Tibial artery (tissue), 4 donors: ENCODE measurements around the gene RALBP1.

ENCODE experiments used
- DNase-seq, 2 donors: peaks; one replicate each; pipeline ENCODE4 v3.0.0-alpha.2; 2019
- H3K27ac ChIP-seq, 2 donors: fragments of 200-600 bp; sonication (generic) in 1 of 2; 1 replicate in 1 of 2; 2 replicates in 1 of 2; pipeline ENCODE4 v1.5.1; 2018 to 2019; ENCODE audit warnings: mild to moderate bottlenecking in 1 of 2
- H3K27me3 ChIP-seq, 2 donors: fragments of 200-600 bp; sonication (generic) in 1 of 2; one replicate each; pipeline versions ENCODE4 v1.5.1 to v1.6.0; 2016 to 2019
- H3K36me3 ChIP-seq, 3 donors: fragments of 200-600 bp; sonication (generic) in 2 of 3; one replicate each; pipeline ENCODE4 v1.5.1; 2016 to 2019; ENCODE audit warnings: mild to moderate bottlenecking in 2 of 3
- H3K4me1 ChIP-seq, 4 donors: fragments of 200-600 bp; sonication (generic) in 2 of 4; 1 replicate in 3 of 4; 2 replicates in 1 of 4; pipeline ENCODE4 v1.5.1; 2016 to 2019
- H3K4me3 ChIP-seq, 2 donors: fragments of 200-600 bp; sonication (generic) in 1 of 2; 1 replicate in 1 of 2; 2 replicates in 1 of 2; pipeline ENCODE4 v1.5.1; 2018 to 2019; ENCODE audit warnings: mild to moderate bottlenecking in 2 of 2
- H3K9me3 ChIP-seq, 3 donors: fragments of 200-600 bp; sonication (generic) in 1 of 3; one replicate each; pipeline ENCODE4 v1.5.1; 2016 to 2019
- intact Hi-C: fragments of 100-400 bp; cut with DNase I; formaldehyde crosslinking; loops from one replicate; pipeline ENCODE4 v1.15.0; 2023; ENCODE audit warnings: low total_unique reads
- TF ChIP-seq, protein P1 (sequence below), 2 experiments: fragments of 200-600 bp in 1 of 2; fragments of 450-650 bp in 1 of 2; IDR thresholded peaks; one replicate each; pipeline ENCODE4 v1.5.1; 2017 to 2019; ENCODE audit warnings: antibody characterized with exemption in 2 of 2, mild to moderate bottlenecking in 1 of 2, moderate library complexity in 1 of 2

The RALBP1 gene

DNA sequence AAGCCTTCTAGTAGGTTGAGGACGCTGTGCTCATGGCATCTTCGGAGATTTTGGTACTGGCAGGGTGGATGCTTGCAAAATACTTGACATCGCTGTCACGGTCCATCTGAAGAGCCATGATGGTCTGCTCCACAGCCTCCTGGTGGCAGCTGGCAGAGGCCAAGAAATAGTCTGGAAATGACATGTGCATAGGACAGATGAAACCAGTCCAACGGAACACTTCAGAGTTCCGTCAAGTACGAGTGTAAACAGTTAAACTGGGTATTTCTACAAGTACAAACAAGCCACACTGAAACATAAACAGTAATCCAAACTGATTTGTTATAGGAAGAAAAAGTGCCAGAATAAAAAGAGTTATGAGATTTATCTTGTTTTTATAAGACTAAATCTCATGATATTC lies 72.5 kb downstream of the RALBP1 start:
- TF ChIP-seq, protein P1, sequence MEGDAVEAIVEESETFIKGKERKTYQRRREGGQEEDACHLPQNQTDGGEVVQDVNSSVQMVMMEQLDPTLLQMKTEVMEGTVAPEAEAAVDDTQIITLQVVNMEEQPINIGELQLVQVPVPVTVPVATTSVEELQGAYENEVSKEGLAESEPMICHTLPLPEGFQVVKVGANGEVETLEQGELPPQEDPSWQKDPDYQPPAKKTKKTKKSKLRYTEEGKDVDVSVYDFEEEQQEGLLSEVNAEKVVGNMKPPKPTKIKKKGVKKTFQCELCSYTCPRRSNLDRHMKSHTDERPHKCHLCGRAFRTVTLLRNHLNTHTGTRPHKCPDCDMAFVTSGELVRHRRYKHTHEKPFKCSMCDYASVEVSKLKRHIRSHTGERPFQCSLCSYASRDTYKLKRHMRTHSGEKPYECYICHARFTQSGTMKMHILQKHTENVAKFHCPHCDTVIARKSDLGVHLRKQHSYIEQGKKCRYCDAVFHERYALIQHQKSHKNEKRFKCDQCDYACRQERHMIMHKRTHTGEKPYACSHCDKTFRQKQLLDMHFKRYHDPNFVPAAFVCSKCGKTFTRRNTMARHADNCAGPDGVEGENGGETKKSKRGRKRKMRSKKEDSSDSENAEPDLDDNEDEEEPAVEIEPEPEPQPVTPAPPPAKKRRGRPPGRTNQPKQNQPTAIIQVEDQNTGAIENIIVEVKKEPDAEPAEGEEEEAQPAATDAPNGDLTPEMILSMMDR (IDR thresholded peaks at IDR 0.05) = no peak
- Histone ChIP-seq H3K9me3 (no peaks in the 10 kb centered on the region), H3K4me3 (no peak overlapping the region), H3K36me3 (peaks cover 47 to 82% (median 77%) of the 10 kb centered on the region in 3 donors), H3K27me3 (no peaks in the 10 kb centered on the region), H3K4me1 (no peaks in the 10 kb centered on the region), H3K27ac (no peak overlapping the region)
- DNase-seq = no peak
- intact Hi-C loops = no loop called here

- TF ChIP-seq, protein P1 (IDR thresholded peaks at IDR 0.05) = no peak
These were observed 74.1 kb downstream of the RALBP1 start for GRCh38 chr18:9549405-9549804.

GRCh38 chr18:9550429-9550828 lies 75.1 kb downstream of the RALBP1 start:
- H3K36me3 ChIP-seq = peaks cover 68 to 98% (median 98%) of the 10 kb centered on the region in 3 donors
- H3K4me3 ChIP-seq = no peak overlapping the region
- no peaks in the 10 kb centered on the region for H3K27me3 ChIP-seq
- DNase-seq = no peak
- no peak overlapping the region for H3K27ac ChIP-seq
- no peaks in the 10 kb centered on the region for H3K9me3 ChIP-seq
- no peaks in the 10 kb centered on the region for H3K4me1 ChIP-seq
- TF ChIP-seq, protein P1 (IDR thresholded peaks at IDR 0.05) = no peak
- intact Hi-C loops = no loop called here

More at GRCh38 chr18:9549405-9549804, 74.1 kb downstream of the RALBP1 start:
- no peak overlapping the region for H3K4me3 ChIP-seq
- no peak overlapping the region for H3K27ac ChIP-seq
- no peaks in the 10 kb centered on the region for H3K27me3 ChIP-seq
- H3K4me1 ChIP-seq = no peaks in the 10 kb centered on the region
- peaks cover 59 to 98% (median 94%) of the 10 kb centered on the region in 3 donors for H3K36me3 ChIP-seq
- intact Hi-C loops = no loop called here
- no peaks in the 10 kb centered on the region for H3K9me3 ChIP-seq
- DNase-seq = no peak

- TF ChIP-seq, protein P1 (IDR thresholded peaks at IDR 0.05) = no peak
- peaks cover 71 to 98% (median 95%) of the 10 kb centered on the region in 3 donors for H3K36me3 ChIP-seq
These were observed 76.9 kb downstream of the RALBP1 start for GRCh38 chr18:9552191-9552590.

GRCh38 chr18:9552616-9553015 lies 77.3 kb downstream of the RALBP1 start:
- Histone ChIP-seq H3K4me3 (no peak overlapping the region), H3K36me3 (peaks cover 70 to 98% (median 95%) of the 10 kb centered on the region in 3 donors), H3K27me3 (no peaks in the 10 kb centered on the region), H3K4me1 (no peaks in the 10 kb centered on the region), H3K9me3 (no peaks in the 10 kb centered on the region), H3K27ac (no peak overlapping the region)
- intact Hi-C loops = no loop called here
- TF ChIP-seq, protein P1 (IDR thresholded peaks at IDR 0.05) = no peak
- no peak for DNase-seq

More at GRCh38 chr18:9552191-9552590, 76.9 kb downstream of the RALBP1 start:
- no peak for DNase-seq
- Histone ChIP-seq H3K4me1 (no peaks in the 10 kb centered on the region), H3K4me3 (no peak overlapping the region), H3K27me3 (no peaks in the 10 kb centered on the region), H3K9me3 (no peaks in the 10 kb centered on the region), H3K27ac (no peak overlapping the region)
- intact Hi-C loops = no loop called here
